HAP-1 (cell line): Measurements from ENCODE around the gene CTXN2.
A peak's percentile ranks its signal among the peaks of the same experiment; 100 is the strongest.

Experiments
- DNase-seq, 2 experiments: peaks; one replicate each; pipeline ENCODE4 v3.0.0-alpha.2; 2016 to 2020; ENCODE audit warnings: low spot score in 2 of 2
- H3K27me3 ChIP-seq: fragments of 250-450 bp; sonication (Bioruptor Pico); 2 replicates; pipeline ENCODE4 v1.5.1; 2020; ENCODE audit warnings: low read depth, mild to moderate bottlenecking, moderate library complexity
- H3K36me3 ChIP-seq: fragments of 250-450 bp; sonication (Bioruptor Pico); replicated peaks from 2 replicates; pipeline ENCODE4 v1.5.1; 2020; ENCODE audit warnings: mild to moderate bottlenecking
- H3K4me1 ChIP-seq: fragments of 250-450 bp; sonication (Bioruptor Pico); 2 replicates; pipeline ENCODE4 v1.5.1; 2020; ENCODE audit warnings: mild to moderate bottlenecking
- H3K4me3 ChIP-seq: fragments of 250-450 bp; sonication (Bioruptor Pico); 2 replicates; pipeline ENCODE4 v1.5.1; 2020; ENCODE audit warnings: mild to moderate bottlenecking, moderate library complexity
- H3K9me3 ChIP-seq: fragments of 250-450 bp; sonication (Bioruptor Pico); 2 replicates; pipeline ENCODE4 v1.5.1; 2020; ENCODE audit warnings: mild to moderate bottlenecking, moderate library complexity
- in situ Hi-C: fragments of 300-500 bp; cut with MboI; formaldehyde crosslinking; loops from 3 replicates; pipeline ENCODE4 v1.14.3; 2020; ENCODE audit warnings: low sequenced_read_pairs, inconsistent platforms, mixed read lengths

Gene CTXN2

DNA sequence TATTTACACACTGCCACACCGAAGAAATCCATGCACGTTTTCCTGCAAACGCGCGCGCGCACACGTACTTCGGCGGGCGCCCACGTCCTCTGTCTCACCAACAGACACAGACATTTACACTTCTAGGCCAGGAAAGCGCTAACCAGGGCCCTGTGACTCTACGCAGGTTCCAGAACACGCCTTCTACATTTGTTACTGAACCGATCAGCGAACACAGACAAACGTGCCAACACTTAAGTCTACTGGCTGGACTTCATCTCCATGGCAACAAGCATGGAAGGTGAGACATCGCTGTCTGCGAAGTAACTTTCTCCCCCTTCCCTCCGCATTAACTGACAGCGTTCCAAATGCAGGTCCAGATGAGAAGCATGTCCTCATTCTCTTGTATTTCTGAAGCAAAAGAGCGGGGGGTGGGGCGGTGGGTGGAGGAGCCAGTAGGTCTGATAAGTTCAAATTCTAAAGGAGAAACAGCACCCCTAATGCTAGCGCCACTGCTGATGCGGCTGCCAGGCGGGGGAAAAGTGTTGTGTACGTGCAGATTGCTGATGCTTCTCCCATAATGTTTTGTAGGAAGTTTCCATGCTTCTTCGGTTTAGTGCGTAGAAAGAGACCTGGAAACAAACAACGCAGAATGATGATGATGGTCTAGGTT is at the start of gene CTXN2:
CTXN2 (plus strand) TSS at position 92 of the 652 bp plus-strand sequence. CDS start 9,636 bp downstream, outside the sequence.
- H3K27me3 ChIP-seq: peaks cover 20% of the 10 kb centered on the region
- no peaks in the 10 kb centered on the region for H3K9me3 ChIP-seq
- no peaks in the 10 kb centered on the region for H3K4me1 ChIP-seq
- no peak for DNase-seq
- in situ Hi-C loops: no loop called here
- H3K36me3 ChIP-seq: no peaks in the 10 kb centered on the region
- H3K4me3 ChIP-seq: no peak within 1 kb of the TSS

DNA sequence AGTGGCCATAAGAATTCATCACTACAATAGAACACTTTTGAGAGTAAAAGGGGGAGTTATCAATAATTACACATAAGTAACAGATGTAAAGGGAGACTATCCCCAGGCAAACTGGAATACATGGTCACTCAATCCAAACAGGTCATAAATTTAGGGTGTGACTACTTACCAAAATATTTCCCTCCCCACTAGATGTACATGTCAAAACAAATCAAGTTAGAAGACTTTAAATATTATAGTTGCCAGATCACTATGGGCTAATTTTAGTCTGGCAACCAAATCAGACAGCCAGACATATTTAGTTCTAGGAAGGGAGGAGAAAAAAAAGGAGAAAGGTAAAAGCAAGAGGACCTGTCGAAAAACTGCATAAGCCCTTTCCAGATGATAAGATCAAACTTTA is 47.6 kb upstream of the CTXN2 start:
- Histone ChIP-seq H3K4me3 (no peak overlapping the region), H3K27me3 (no peaks in the 10 kb centered on the region), H3K9me3 (no peaks in the 10 kb centered on the region), H3K4me1 (peaks cover 12% of the 10 kb centered on the region), H3K36me3 (peaks cover 27% of the 10 kb centered on the region)
- in situ Hi-C loops: no loop called here
- no peak for DNase-seq

DNA sequence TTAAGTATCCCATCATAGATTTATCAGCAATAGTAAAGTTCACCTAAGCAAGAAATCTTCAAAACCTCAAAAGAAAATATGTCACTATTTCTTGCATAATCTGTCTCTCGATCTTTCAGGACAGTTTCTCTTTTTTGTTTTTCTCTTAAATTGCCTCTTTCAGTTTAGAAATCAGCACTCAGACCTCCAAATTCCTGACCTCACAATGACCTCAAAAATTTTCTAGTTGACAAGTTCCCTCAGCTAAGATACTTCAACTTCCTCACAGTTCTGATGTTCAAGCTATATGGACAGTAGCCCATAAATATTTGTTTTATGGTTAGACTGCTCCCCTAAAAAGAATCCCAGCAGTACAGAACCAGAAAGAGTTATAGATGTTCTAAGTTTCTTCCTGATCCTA is 46.6 kb upstream of the CTXN2 start:
- DNase-seq: no peak
- no peak overlapping the region for H3K4me3 ChIP-seq
- in situ Hi-C loops: no loop called here

GRCh38 chr15:48145923-48146322 is 45.5 kb upstream of the CTXN2 start:
- no peak overlapping the region for H3K4me3 ChIP-seq
- in situ Hi-C loops: no loop called here

More for the DNA sequence above, 46.6 kb upstream of the CTXN2 start:
- Histone ChIP-seq H3K36me3 (peaks cover 35% of the 10 kb centered on the region), H3K4me1 (peaks cover 8% of the 10 kb centered on the region; the same call in 1 of the 2 replicates), H3K9me3 (no peaks in the 10 kb centered on the region), H3K27me3 (no peaks in the 10 kb centered on the region)

DNA sequence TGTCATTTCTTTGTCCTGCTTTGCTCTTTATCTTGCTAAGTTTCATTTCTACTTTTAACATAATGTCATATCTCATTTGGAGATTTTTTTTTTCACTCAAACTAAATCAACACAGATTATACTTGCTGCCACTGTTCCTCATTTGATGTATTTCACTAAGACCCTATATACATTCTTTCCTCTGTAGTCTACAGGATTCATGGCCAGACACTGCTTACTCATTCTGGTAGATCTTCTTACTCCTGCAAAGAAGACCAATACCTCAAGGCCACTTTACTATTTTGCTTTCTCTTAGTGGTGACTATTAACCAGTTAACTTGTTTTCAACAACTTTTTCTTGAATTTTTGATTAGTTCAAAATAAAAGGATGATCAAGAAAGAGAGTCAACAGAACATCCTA is 44.1 kb upstream of the CTXN2 start:
- Histone ChIP-seq H3K36me3 (peaks cover 52% of the 10 kb centered on the region), H3K9me3 (no peaks in the 10 kb centered on the region), H3K4me3 (no peak overlapping the region), H3K27me3 (no peaks in the 10 kb centered on the region), H3K4me1 (peaks cover 5% of the 10 kb centered on the region; the same call in 1 of the 2 replicates)
- in situ Hi-C loops: no loop called here
- DNase-seq: no peak

More at GRCh38 chr15:48145923-48146322, 45.5 kb upstream of the CTXN2 start:
- Histone ChIP-seq H3K9me3 (no peaks in the 10 kb centered on the region), H3K4me1 (peaks cover 5% of the 10 kb centered on the region; the same call in 1 of the 2 replicates), H3K27me3 (no peaks in the 10 kb centered on the region), H3K36me3 (peaks cover 45% of the 10 kb centered on the region)
- no peak for DNase-seq

DNA sequence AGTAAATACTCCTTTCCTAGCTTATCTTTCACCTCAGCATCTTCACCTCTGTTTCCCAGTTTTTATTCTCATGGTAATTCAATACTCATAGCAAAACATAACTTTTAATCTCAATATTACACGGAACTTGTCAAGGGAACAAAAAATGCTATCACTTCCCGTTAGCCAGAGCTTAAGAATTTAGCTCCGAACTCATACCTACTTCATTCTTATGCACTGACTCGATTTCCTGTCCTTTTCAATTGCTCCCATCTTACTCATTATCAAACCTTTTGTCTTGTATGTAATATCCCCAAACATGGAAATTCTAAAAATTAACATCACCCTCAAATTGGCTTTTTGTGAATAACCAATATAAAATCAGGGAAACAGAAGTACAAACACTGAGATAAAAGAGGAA is 41.6 kb upstream of the CTXN2 start:
- H3K36me3 ChIP-seq: peaks cover 57% of the 10 kb centered on the region
- H3K27me3 ChIP-seq: no peaks in the 10 kb centered on the region
- no peak for DNase-seq
- no peaks in the 10 kb centered on the region for H3K4me1 ChIP-seq
- H3K9me3 ChIP-seq: no peaks in the 10 kb centered on the region
- in situ Hi-C loops: no loop called here
- no peak overlapping the region for H3K4me3 ChIP-seq

- Histone ChIP-seq H3K36me3 (peaks cover 48% of the 10 kb centered on the region), H3K9me3 (no peaks in the 10 kb centered on the region), H3K4me3 (no peak overlapping the region), H3K4me1 (no peaks in the 10 kb centered on the region), H3K27me3 (no peaks in the 10 kb centered on the region)
- in situ Hi-C loops: no loop called here
- no peak for DNase-seq
These were observed 37.9 kb upstream of the CTXN2 start for GRCh38 chr15:48153526-48153925.

DNA sequence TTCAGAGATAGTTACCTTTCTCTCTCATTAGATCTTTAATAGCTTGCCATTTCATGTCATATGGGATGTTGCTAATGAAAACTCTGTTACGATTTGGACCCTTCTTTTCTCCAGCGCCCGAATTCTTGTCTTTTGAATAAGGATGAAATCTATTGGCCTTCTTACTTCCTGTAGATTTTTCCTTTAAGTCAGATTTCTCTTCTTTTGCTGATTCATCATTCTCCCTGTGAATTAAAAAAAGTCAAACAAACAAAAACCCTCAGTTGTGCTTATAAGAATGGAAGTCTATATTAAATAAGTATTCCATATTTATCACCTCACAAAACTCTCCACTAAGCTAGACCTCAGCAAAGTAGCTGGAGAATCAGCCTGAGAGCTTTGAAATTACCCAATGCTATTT is 22.8 kb upstream of the CTXN2 start:
- in situ Hi-C loops: no loop called here
- Histone ChIP-seq H3K4me1 (peaks cover 10% of the 10 kb centered on the region), H3K36me3 (peaks cover 21% of the 10 kb centered on the region), H3K27me3 (no peaks in the 10 kb centered on the region), H3K9me3 (0 out of 2 replicates have a peak, but pooled peaks cover 2% of the 10 kb centered on the region), H3K4me3 (no peak overlapping the region)
- DNase-seq: no peak

GRCh38 chr15:48170981-48171380 is 20.5 kb upstream of the CTXN2 start:
- in situ Hi-C loops: no loop called here
- Histone ChIP-seq H3K27me3 (no peaks in the 10 kb centered on the region), H3K36me3 (peaks cover 16% of the 10 kb centered on the region), H3K4me1 (peaks cover 10% of the 10 kb centered on the region), H3K4me3 (no peak overlapping the region), H3K9me3 (0 out of 2 replicates have a peak, but pooled peaks cover 2% of the 10 kb centered on the region)
- peak; percentile 24 to 89 for DNase-seq

GRCh38 chr15:48175126-48175525 is 16.3 kb upstream of the CTXN2 start:
- Histone ChIP-seq H3K4me3 (no peak overlapping the region), H3K4me1 (peaks cover 25% of the 10 kb centered on the region), H3K27me3 (no peaks in the 10 kb centered on the region), H3K36me3 (no peaks in the 10 kb centered on the region), H3K9me3 (0 out of 2 replicates have a peak, but pooled peaks cover 2% of the 10 kb centered on the region)
- DNase-seq: no peak
- in situ Hi-C loops: no loop called here

DNA sequence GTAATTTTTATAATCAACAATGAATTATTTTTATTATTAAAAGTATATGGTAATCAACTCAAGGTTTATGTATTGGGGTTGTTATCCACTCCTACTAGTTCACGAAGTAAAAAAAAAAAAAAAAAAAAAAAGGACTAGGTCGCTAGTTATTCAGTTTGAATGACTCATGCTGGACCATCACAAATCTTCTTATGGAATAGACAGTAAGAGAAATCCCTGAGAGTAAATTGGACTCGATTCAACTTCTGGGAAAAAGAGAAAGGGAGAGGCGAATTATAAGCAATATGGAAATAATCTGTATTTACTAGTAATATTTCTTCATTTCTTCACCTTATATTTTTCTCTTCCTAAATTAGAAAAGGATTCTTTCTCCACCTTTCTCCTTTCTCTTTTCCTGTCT is 15.4 kb upstream of the CTXN2 start:
- no peak overlapping the region for H3K4me3 ChIP-seq
- no peak for DNase-seq
- H3K4me1 ChIP-seq: peaks cover 19% of the 10 kb centered on the region
- H3K27me3 ChIP-seq: no peaks in the 10 kb centered on the region
- H3K9me3 ChIP-seq: 0 out of 2 replicates have a peak, but pooled peaks cover 2% of the 10 kb centered on the region
- H3K36me3 ChIP-seq: no peaks in the 10 kb centered on the region
- in situ Hi-C loops: no loop called here

DNA sequence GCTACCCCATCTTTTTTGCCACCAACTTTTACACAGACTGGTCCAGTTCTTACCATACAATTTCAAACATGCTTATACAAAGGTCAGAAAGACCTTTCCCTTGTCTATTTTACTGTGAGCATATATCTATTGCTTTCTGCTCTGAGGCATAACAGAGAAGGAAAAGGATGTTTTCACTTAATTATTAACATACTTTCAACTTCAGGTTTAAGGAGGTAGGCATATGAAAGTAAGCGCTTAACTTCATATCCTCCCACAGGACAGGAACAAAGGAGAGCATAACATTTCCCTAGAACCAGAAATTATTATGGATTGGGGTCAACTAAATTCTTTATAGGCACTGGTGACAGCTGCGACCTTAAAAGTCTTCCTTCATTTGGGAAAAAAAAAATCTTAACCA is 14.5 kb upstream of the CTXN2 start:
- in situ Hi-C loops: no loop called here
- Histone ChIP-seq H3K36me3 (no peaks in the 10 kb centered on the region), H3K4me1 (peaks cover 15% of the 10 kb centered on the region), H3K4me3 (peak overlapping the region; percentile 53), H3K27me3 (no peaks in the 10 kb centered on the region), H3K9me3 (0 out of 2 replicates have a peak, but pooled peaks cover 2% of the 10 kb centered on the region)
- DNase-seq: no peak

- Histone ChIP-seq H3K4me1 (peaks cover 15% of the 10 kb centered on the region), H3K4me3 (peak overlapping the region; percentile 53), H3K36me3 (no peaks in the 10 kb centered on the region), H3K9me3 (0 out of 2 replicates have a peak, but pooled peaks cover 2% of the 10 kb centered on the region), H3K27me3 (no peaks in the 10 kb centered on the region)
- in situ Hi-C loops: no loop called here
- DNase-seq: peak in 1 of 2 experiments; percentile 48
These were observed 14.1 kb upstream of the CTXN2 start for GRCh38 chr15:48177383-48177765.

- Histone ChIP-seq H3K4me3 (peak within 1 kb of the TSS; percentile 53), H3K4me1 (peaks cover 15% of the 10 kb centered on the region), H3K9me3 (0 out of 2 replicates have a peak, but pooled peaks cover 2% of the 10 kb centered on the region), H3K36me3 (no peaks in the 10 kb centered on the region), H3K27me3 (no peaks in the 10 kb centered on the region)
- peak; percentile 81 to 92 for DNase-seq
- in situ Hi-C loops: no loop called here
These were observed 13.5 kb upstream of the CTXN2 start, which contains the start of gene MYEF2 for GRCh38 chr15:48177766-48178647. MYEF2 (minus strand) TSS chr15:48178295; CDS start chr15:48178237, 58 bp downstream.
